Lower leg skin (tissue), 3 donors: ENCODE data around the gene ETNK2.

ENCODE experiments used
- CTCF ChIP-seq, 3 donors: fragments of 450-650 bp; IDR thresholded peaks; one replicate each; pipeline ENCODE4 v1.5.1; 2016; ENCODE audit warnings: antibody characterized with exemption in 3 of 3, mild to moderate bottlenecking in 3 of 3, moderate library complexity in 2 of 3
- POLR2A ChIP-seq, 2 donors: fragments of 450-650 bp; IDR thresholded peaks; one replicate each; pipeline ENCODE4 v1.6.1; 2016 to 2017; ENCODE audit warnings: antibody characterized with exemption in 2 of 2, mild to moderate bottlenecking in 1 of 2, moderate library complexity in 1 of 2

DNA sequence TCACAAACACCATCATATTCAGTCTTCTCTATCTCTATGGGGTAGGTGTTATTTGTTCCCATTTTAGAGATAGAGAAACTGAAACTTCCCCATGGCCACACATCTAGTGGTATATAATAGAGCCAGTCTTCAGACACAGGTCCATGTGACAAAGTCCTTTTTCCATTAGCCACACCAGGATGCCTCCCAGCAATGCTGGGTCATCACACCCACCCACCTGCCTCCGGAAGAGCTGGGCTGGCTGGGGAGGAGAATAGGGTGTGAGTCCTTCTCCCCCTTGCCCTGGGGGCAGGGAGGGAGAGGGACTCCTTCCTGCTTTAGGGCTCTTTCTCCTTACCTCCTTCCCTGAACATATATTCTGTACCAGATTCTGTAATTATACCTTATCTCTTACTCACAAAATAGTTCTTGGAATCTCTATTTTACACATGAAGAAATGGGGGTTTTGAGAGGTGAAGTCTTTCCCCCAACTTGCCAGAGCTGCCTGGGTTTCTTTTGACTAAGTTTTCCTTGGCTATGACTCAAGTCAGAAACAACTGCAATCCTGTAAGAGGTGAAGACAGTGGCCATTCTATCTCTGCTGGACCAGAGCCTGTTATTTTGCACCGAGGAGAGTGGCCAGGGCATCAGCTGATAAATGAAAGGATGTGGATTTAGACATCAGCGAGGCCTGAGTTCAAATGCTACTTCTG is 49.0 kb downstream of the ETNK2 start:
- TF ChIP-seq CTCF (IDR thresholded peaks at IDR 0.05), result no peak
- no peak for TF ChIP-seq POLR2A (IDR thresholded peaks at IDR 0.05)
